GM19455 (cell line): ENCODE results near the gene HSDL1.

Experiments
- ATAC-seq: cut with Tn5 transposase; IDR thresholded peaks from one replicate; pipeline ENCODE4 v1.9.1; 2021; ENCODE audit not compliant: unreplicated experiment

HSDL1 gene

DNA sequence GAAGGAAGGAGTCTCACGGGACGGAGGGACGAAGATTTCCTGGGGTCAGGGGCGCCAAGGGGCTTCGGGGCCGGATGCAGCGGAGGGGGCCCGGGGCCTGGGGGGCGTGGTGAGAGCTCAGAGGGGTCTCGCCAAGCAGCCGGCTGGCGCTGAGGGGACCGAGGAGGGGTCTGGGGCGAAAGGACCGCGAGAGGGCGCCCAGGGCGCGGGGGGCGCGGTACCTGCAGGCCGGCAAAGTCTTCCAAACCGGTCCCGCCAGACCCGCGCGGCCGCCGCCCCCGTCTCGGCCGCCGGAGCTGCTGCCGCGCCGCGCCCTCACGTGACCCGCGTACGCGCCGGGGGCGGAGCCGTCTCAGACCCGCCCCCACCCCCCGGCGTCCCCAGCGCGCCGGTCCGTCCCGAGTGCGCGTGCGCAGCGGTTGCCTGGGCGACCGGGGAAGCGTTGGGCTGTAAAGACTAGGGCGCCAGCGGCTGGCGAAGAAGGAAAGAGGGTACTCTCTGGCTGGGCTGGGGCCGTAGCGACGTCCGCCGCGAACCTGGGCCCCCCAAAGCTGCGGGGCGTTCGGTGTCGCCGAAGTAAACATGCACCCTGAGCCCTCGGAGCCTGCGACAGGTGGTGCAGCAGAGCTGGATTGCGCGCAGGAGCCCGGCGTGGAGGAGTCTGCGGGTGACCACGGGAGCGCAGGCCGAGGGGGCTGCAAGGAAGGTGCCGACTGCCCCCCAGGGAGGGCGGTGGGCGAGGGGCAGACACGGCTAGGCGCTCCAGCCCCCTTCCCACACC is at the start of gene HSDL1, which contains the start of gene DNAAF1:
Gene HSDL1 (minus strand): TSS at position 319 of the 781 bp plus-strand sequence. CDS start 13,856 bp downstream, outside the sequence.
Gene DNAAF1 (plus strand): TSS at position 450 of the 781 bp plus-strand sequence. CDS start 133 bp downstream, at position 583.
- ATAC-seq, result peak; percentile 76

DNA sequence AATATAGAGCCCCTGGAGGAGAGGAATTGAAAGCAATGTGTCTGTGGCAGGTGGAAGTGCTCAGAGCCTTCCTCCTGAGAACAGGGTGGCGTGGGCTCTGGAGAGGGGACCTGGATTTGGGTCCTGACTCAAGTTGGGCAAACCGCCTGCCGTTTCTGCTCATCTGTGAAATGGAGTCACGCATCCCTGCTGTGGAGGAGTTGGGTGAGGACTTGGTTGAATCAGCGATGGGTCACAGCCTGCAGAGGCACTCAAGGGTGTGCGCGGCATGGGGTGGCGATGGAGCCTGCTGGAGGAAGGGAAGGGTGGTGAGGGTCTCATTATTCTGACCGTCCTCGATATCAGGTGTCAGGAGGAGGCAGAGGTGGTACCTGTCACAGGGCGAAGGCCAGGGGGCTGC is 49.0 kb upstream of the HSDL1 start:
- no peak for ATAC-seq

DNA sequence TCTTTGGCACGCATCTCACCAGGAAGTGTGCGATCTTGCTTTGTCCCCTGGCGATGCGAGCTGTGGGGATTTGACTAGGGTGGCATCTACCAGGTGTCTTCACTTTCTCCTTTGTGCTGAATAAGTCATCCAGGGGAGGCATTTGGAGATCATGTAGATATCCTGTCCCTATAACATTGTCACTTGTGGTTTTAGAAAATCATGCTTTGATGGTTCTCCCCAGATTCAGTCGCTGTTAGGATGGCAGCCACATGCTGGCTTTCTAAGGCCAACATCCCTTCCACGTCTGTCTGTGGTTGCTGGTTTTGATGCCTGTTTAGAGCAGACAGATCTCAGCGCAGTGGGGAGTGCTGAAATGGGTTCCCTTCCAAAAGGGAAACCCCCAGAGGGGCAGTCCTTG is 48.5 kb upstream of the HSDL1 start:
- ATAC-seq, result no peak

DNA sequence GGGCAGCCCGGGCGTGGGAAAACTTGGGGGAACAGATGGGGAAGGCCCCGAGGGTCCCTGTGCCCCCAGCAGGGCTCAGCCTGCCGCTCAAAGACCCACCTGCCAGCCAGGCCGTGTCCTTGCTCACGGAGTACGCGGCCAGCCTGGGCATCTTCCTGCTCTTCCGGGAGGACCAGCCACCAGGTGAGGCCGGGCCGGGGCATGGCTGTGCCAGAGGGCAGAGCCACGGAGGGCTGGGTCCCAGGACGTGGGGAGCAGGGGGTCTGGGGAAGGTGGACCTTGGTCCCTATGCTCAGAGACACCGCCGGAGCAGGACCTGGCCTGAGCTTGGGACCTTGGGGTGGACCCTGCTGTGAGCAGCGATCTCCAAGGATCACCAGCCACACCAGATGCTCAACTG is 46.5 kb upstream of the HSDL1 start:
- no peak for ATAC-seq

DNA sequence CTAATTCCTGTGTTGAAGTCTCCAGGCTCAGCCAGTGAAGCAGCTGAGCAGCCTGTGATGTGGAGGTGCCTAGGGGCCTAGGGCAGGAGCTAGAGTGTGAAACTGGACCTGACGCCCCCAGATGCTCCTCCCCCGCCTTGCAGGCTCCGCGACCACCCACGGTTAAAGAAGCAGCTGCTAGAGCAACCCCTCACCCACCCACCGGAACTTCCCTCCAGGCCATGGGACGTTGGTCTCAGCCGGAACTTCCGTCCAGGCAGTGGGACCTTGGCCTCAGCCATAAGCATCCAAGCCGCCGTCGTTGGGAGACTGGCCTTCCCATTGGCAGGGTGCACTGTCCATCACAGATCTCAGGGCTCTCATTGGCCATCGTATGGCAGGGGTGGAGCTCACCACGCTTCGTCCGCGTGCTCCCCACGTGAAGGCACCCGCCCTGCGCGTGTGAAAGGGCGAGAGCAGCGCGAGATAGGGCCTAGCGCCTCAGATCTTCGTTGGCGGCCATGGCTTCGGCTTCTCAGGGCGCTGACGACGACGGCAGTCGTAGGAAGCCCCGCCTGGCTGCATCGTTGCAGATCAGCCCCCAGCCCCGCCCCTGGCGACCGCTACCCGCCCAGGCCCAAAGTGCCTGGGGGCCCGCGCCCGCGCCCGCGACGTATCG is 45.9 kb upstream of the HSDL1 start, which contains the start of gene ADAD2:
Gene ADAD2 (plus strand): TSS at position 427 of the 658 bp plus-strand sequence. CDS start 74 bp downstream, at position 501.
- ATAC-seq, result no peak

DNA sequence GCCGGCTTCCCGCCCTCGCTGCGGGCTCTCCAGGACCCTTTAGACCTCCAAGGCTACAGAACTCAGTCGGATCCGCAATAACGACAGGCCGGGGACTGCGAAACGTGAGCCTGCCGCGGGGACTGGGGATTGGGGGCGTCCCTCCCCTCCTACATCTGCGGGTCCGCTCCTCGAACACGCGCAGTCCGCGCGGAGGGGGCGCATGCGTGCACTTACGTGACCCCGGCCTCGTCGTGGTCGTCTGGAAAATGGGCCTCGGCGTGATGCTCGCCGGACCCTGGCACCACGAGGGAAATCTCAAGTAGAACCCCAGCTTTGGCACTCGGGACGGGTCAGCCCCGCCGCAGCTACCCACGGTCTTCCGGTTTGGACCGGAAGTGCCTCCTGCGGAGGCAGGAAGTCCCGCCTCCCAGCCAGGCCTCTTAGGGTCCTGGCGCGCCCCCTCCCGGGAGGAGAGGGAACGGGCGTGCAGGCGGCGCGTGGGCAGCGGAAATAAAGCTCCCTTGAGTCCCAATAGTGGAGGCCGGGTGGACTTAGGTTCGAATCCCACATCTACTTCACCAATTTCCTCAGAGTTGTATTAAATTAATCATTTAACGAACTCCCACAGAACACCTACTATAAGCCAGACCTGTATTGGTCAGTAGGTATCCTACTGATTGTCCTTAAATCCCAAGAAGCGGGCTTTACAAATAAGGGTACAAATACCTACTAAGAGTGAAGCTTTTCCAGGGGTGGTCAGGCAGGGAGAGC is 41.9 kb upstream of the HSDL1 start, which contains the start of gene TAF1C:
Gene TAF1C (minus strand): TSS at position 373 of the 753 bp plus-strand sequence. CDS start 2,069 bp downstream, outside the sequence.
- peak; percentile 97 for ATAC-seq

DNA sequence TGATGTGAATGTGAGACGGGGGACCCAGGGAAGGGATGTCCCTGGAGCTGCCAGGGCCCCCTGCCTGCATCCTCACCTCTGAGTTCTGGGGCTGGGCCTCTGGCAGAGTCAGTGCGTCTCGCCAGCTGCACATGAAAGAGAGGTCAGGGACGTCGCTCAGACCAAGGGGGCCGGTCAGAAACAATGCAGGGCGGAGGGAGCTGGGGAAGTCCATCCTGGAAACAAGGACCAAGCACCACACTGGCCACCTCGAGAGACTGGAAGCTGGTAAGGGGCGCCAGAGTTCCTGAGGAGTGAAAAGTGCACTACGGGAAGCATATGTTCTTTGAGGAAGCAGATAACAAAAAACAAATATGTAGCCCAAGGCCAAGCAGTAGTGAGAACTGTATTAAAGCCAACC is 39.8 kb upstream of the HSDL1 start:
- ATAC-seq, result no peak

DNA sequence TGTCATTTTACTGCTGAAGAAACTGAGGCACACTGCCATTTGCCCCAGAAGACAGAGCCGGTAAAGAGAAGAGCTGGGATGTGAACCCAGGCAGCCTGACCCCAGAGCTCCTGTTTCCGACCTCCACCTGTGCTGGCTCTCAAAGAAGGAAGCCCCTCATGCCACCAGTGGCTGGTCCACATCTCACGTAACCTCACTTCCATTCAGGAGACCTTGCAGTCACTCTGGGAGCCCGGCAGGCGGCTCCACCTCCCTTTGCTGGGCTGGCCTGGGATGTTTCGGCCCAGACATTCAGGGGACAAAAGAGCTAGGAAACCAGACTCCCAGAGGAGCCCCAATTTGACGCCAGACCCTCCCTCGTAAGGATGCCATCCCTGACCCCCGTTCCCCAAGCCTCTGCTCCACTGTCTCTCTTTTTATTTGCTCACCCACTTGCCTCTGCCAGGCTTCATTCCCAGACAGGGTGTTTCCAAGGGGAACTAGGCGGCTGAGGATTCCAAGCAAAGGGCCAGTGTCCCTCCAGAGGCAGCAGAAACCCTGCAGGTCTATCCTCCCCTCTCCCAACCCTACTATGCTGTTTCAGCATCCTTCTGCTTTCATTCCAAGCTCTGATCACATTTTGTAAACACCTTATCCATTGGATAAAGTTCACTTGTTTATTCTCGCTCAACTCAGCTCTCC is 39.1 kb upstream of the HSDL1 start:
- no peak for ATAC-seq

DNA sequence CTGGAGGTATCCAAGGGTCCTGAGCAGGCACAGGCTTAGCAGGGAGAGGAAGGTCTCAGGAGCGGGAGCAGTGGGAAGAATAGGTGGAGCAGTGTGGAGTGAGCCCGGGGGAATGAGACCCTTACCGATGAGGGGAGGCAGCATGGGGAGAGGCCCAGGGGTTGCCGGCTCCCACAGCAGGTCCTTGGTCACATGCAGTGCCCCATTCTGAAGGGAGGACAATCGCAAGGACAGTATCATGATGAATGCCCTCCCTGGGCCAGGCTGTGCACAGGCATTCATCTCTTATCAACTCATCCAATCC is 38.5 kb upstream of the HSDL1 start:
- ATAC-seq, result no peak

DNA sequence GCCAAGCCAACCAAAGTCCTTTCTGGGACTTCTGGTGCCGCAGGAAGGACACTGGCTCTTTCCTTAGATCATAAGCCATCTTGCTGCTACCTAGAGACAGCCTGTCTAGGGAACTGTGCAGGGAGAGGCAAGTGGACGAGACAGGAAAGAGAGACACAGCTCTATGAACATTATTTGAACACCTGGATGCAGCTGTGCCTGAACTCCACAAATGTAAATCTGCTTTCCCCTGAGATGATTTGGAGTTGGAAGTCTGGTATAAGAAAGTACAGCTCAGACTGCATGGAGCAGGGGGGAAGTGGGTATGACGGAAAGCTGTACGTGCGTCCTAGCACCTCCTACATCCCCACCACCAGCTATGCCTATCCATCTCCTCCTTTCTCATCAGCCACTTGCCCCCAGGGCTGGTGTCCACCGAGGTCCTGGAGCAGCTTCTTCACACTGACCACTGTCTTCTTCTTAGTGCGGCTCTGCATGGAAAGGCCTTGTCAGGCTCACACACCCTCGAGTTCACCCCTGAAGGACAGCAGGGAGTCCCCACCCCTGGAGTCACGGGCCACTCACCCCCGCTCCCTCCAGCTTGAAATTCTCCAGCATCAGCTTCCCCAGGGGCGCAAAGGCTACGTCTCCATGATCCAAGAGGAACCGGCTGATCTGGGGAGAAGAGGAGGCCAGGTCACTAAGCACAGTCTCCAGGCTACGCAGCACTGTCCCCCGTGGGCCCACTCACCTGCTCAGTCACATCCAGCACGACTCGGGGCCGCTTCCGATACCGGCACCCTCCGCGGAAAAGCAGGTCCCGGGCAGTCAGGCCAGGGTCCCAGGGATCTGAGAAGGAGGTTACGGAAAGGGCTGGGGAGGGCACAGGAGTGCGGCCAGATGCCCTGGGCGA is 37.9 kb upstream of the HSDL1 start:
- ATAC-seq, result no peak

DNA sequence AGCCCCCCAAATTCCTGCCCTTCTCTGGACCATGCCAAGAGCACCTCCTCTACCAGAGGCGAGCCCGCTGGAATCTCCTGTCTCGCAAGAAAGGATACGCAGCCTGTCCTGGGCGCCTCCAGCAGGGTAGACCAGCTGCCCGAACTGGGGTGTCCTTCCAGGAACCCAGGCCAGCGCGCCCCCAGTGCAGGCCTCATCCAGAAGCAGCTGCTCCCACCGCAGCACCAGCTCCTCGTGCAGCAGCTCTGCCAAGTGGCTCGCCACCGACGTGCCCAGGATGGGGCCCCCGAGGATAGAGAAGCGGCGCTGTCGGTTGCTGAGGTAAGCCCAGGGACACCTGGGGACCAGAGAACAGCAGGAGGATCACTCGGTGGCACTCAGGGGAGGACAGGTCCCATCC is 37.1 kb upstream of the HSDL1 start:
- ATAC-seq, result no peak

DNA sequence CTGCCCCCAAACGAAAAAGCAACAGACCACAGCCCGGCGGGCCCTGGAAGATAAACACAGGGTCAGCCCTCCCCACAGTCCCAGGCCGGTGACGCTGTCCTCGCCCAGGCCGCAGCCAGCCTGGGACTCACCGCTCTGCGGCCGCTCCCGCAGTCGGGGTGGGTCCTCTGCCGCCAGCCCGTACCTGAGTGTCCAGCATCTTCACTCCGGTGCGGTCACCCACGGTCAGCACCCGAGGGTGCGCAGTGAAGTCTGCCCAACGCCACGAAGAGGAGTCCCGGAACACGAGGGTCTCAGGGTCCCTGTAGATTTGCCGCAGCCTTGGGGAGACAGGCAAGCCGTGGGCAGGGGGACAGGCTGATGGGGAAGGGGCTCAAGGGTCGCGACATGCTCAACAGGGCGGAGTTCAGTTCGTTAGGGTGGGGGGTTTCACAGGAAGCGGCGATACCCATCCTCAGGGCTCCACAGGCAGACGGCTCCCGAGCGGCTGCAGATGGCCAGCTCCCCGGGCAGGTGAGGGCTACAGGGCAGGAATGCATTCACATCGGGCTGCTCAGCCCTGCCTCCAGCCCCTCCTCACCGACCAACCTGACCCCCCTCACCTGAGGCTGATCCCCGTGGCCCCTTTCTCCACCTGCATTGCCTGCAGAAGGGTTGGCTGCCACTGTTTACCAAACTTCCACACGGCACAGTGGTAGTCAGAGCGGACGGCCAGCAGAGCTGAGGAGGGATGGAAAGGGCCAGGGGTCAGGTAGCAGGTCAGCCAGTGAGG is 36.4 kb upstream of the HSDL1 start:
- ATAC-seq, result no peak

DNA sequence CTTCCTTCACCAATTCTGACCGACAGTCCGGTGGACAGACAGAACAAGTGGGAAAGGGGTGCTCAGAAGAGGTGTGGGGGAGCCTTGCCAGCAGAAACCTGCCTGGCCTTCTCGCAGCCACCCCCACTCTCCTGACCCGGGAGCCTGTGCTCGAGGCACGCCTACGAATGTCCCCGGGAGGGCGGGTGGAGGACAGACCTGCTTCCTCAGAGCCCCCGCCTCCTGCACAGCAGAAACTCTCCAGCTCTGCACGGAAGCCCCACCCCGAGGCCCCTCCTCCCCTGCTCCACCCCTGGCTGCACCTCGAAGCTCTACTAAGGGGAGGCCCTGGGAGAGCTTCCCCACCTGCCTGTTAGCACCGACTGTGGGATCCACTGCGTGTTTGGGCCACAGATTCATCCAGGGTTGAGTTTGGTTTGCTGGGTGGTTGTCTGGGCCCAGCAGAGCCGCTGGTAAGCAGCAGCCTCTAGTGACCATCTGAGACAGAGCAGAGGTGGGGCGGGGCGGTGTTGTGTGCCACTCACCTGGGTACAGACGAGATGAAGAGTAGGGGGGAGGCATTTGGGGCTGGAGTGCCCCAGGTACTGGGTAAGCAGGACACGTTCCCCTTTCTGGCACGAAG is 35.7 kb upstream of the HSDL1 start:
- ATAC-seq, result no peak

DNA sequence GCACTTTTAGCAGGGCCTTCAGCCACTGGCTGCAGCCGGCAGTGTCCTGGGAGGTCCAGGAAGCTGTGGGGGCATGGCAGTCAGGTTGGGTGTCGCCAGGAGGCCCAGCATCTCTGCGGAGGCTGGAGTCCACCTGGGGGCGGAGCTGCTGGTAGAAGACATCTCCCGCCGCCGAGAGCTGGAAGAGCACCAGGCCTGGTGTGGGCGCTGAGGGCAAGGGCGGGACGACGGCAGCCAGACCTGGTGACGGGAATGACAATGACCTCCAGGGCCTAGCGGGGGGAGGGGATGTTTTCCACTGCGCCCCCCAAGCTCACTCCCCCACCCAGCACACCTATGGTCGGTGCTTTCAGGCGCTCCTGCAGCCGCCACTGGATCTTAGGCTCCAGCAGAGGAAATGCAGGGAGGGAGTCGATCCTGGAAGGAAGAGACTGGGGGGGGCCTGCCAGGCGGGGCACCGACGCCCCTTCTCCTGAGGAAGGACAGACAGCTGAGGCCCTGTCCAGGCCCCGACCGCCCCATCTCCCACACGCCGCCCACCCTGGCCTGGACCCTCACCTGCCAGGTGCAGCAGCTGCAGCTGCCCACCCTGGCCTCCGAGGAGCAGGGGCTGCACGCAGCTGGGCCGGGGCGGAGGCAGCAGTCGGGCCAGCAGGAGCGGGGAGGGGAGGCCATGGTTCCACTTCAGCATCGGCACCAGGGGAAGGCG is 34.8 kb upstream of the HSDL1 start:
- no peak for ATAC-seq

DNA sequence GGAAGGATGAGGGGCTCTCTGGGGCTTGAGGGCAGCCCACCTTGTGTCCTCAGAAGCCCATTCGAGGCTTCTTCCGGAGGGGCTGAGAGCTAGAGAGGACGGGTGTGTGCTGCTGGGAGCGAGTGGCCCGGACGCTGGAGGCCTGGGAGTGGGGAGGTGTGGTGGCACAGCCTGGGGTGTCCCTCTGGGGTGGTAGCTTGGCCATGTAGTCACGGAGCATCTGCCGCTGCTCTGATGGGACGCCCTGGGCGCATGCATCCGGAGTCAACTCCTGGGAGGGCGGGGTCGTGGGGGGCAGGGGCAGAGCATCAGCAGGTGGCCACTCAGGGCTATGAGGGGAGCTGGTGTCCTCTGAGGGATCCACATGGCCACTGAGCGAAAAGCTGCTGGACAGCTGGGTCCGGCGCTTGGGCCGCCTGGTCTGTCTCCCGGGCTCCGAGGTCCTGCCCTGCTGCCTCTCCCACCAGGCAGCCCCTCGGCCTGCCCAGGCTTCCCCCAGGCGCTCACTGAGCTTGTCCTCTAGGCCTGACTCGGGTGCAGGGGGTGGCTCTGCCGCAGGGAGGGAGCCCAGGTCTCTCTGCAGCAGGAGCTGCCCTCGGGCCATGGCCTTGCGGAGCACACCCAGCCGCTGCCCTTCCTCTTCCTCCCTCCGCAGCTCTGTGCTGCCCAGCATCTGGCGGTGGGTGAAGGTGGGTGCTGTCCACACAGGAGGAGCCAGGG is 34.1 kb upstream of the HSDL1 start:
- no peak for ATAC-seq

DNA sequence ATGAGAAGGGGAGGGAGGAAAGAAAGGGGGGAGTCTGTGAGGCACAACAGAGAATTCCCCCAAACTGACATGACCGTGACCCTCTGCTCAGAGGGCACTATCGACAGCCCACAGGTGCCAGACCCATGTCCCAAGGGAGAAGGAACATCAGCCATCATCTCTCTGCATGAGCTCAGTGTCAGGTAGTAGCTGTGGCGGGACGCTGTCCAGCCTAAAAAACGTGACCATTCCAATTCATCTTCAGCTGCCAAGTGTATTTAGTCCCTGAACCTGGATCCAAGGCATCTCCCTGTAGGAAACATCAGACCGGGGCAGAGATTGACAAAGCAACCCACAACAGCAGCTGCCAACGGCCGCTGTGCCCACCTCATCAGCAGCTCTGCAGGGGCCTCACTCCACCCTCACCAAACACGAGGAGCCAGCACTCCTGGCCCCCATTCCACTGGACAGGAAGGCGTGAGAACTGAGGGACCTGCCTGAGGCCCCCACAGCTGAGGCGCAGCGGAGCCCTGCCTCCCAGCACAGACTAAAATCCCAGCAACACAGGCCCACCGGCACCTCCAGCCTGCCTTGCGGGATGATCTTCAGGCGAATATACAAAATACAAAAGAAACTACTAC is 33.3 kb upstream of the HSDL1 start:
- no peak for ATAC-seq

DNA sequence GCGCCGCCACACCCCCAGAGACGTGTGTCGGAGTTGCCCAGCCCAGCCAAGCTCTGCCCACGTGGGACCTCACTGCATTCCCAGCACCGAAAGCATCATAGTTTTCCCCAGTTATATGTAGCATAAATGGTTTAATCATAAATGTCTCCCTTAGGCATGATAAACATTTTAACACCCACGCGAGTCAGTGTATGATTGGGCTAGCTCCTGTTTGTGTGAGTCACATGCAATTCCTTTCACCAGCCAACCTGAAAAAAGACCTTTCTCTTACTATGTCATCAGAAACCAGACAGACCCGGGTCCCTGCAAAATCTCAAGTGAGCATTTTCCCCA is 32.7 kb upstream of the HSDL1 start:
- ATAC-seq, result no peak
